Suprapubic skin (tissue), 4 donors: ENCODE measurements around the gene TBL1X. TPM values are rescaled to one million over a fixed set of nuclear protein-coding genes. Genes with fewer than 3 reads are reported as not detected.

Experiments used
- DNase-seq, 2 donors: peaks; one replicate each; pipeline ENCODE4 v3.0.0-alpha.2; 2019; ENCODE audit warnings: low spot score in 2 of 2
- H3K27ac ChIP-seq: fragments of 200-600 bp; sonication (generic); one replicate; pipeline ENCODE4 v1.5.1; 2019
- H3K27me3 ChIP-seq: fragments of 200-600 bp; sonication (generic); one replicate; pipeline ENCODE4 v1.5.1; 2019
- H3K36me3 ChIP-seq: fragments of 200-600 bp; sonication (generic); one replicate; pipeline ENCODE4 v1.5.1; 2019
- H3K4me1 ChIP-seq: fragments of 200-600 bp; sonication (generic); one replicate; pipeline ENCODE4 v1.5.1; 2019
- H3K4me3 ChIP-seq: fragments of 200-600 bp; sonication (generic); one replicate; pipeline ENCODE4 v1.5.1; 2019; ENCODE audit warnings: mild to moderate bottlenecking
- H3K9me3 ChIP-seq: fragments of 200-600 bp; sonication (generic); one replicate; pipeline ENCODE4 v1.5.1; 2019
- EP300 ChIP-seq: sonication (generic); formaldehyde crosslinking; IDR thresholded peaks from one replicate; pipeline ENCODE4 v1.6.1; 2017; ENCODE audit warnings: antibody characterized with exemption
- POLR2A ChIP-seq, 2 donors: fragments of 450-650 bp; IDR thresholded peaks; one replicate each; pipeline ENCODE4 v1.6.1; 2017; ENCODE audit warnings: antibody characterized with exemption in 2 of 2, mild to moderate bottlenecking in 2 of 2, moderate library complexity in 2 of 2
- POLR2AphosphoS5 ChIP-seq, 3 donors: sonication (generic); formaldehyde crosslinking; IDR thresholded peaks; one replicate each; pipeline ENCODE4 v1.6.1; 2017; ENCODE audit warnings: antibody characterized with exemption in 3 of 3
- WGBS: methylation state at CpG from one replicate; pipeline ENCODE4 v1.1.5; 2018; 5-methylcytosine and 5-hydroxymethylcytosine counted together
- total RNA-seq, 4 donors: library from RNA; depleted of rRNA; stranded (reverse); fragments of >200 nt; gene quantifications; one replicate each; pipeline ENCODE4 v1.1.0, GENCODE V29; 2016
- TF ChIP-seq, protein P1 (sequence below), 2 donors: fragments of 200-600 bp in 1 of 2; fragments of 450-650 bp in 1 of 2; sonication (generic) in 1 of 2; IDR thresholded peaks; one replicate each; pipeline ENCODE4 v1.5.1; 2016 to 2019; ENCODE audit warnings: antibody characterized with exemption in 2 of 2, mild to moderate bottlenecking in 1 of 2, moderate library complexity in 1 of 2

Gene TBL1X
- total RNA-seq, 4 donors from 2014 or later = 13.2 to 31.0 (median 17.1) TPM

DNA sequence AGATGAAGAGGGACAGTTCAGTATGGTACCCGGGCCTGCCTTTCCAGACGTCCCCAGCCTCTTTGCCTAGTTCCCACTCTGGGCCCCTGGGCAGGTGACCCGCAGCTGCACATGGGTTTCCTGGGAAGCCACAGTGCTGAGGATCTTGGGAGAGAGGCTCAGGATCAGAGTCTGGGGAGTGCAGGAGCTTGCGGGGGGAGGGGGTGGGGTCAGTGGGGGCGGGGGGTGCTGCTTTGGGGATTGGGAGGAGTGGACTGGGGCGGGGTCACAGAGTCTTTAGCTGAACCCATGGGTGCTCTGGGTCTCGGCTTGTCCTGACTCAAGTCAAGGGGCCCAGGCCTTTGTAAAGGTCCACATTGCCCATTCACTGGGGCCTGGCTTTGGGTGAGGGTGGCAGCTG is 63.6 kb downstream of the TBL1X start:
- TF ChIP-seq POLR2AphosphoS5 (IDR thresholded peaks at IDR 0.05) (no peak), POLR2A (IDR thresholded peaks at IDR 0.05) (no peak), EP300 (no peak)
- TF ChIP-seq, protein P1, sequence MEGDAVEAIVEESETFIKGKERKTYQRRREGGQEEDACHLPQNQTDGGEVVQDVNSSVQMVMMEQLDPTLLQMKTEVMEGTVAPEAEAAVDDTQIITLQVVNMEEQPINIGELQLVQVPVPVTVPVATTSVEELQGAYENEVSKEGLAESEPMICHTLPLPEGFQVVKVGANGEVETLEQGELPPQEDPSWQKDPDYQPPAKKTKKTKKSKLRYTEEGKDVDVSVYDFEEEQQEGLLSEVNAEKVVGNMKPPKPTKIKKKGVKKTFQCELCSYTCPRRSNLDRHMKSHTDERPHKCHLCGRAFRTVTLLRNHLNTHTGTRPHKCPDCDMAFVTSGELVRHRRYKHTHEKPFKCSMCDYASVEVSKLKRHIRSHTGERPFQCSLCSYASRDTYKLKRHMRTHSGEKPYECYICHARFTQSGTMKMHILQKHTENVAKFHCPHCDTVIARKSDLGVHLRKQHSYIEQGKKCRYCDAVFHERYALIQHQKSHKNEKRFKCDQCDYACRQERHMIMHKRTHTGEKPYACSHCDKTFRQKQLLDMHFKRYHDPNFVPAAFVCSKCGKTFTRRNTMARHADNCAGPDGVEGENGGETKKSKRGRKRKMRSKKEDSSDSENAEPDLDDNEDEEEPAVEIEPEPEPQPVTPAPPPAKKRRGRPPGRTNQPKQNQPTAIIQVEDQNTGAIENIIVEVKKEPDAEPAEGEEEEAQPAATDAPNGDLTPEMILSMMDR (IDR thresholded peaks at IDR 0.05) = no peak

GRCh38 chrX:9529223-9529622 is 64.4 kb downstream of the TBL1X start:
- Histone ChIP-seq H3K4me1 (no peaks in the 10 kb centered on the region), H3K4me3 (no peak overlapping the region), H3K27ac (no peak overlapping the region), H3K9me3 (no peaks in the 10 kb centered on the region), H3K27me3 (no peaks in the 10 kb centered on the region), H3K36me3 (no peaks in the 10 kb centered on the region)
- no peak for DNase-seq
- 81% methylated on average over 4 of the region's 4 CpGs for WGBS
- TF ChIP-seq POLR2A (IDR thresholded peaks at IDR 0.05) (no peak), EP300 (no peak), POLR2AphosphoS5 (IDR thresholded peaks at IDR 0.05) (no peak)
- TF ChIP-seq, protein P1 (IDR thresholded peaks at IDR 0.05) = no peak

More for the DNA sequence above, 63.6 kb downstream of the TBL1X start:
- no peaks in the 10 kb centered on the region for H3K9me3 ChIP-seq
- no peak overlapping the region for H3K27ac ChIP-seq
- H3K36me3 ChIP-seq = no peaks in the 10 kb centered on the region
- WGBS = 71% methylated on average over 6 of the region's 7 CpGs
- no peaks in the 10 kb centered on the region for H3K4me1 ChIP-seq
- no peak for DNase-seq
- no peak overlapping the region for H3K4me3 ChIP-seq
- H3K27me3 ChIP-seq = no peaks in the 10 kb centered on the region

DNA sequence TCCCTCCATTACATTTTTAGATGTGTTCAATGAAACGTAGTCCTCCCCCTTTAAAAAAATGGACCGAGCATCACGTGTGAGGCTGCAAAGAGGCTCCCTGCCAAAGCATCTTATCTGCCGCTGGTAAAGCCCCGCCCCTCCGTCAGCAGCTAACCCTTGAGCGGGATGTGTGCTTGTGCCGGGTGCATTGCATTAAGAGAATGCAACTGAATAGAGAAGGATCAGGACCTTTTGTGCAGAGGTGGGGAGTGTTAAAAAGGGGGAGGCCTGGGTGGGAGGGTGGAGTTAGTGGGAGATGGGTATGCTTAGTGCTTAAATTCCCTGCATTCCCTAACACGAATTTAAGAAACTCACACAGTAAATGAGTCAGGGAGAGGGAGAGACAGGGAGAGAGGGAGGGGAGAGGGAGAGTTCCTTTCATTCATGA is 66.0 kb downstream of the TBL1X start:
- H3K27me3 ChIP-seq = no peaks in the 10 kb centered on the region
- WGBS = under 1% methylated on average over 9 of the region's 9 CpGs
- H3K4me3 ChIP-seq = no peak overlapping the region
- no peaks in the 10 kb centered on the region for H3K36me3 ChIP-seq
- no peaks in the 10 kb centered on the region for H3K9me3 ChIP-seq
- H3K4me1 ChIP-seq = peaks cover 3% of the 10 kb centered on the region
- H3K27ac ChIP-seq = no peak overlapping the region
- no peak for TF ChIP-seq EP300
- TF ChIP-seq, protein P1 (IDR thresholded peaks at IDR 0.05) = no peak
- TF ChIP-seq POLR2AphosphoS5 (IDR thresholded peaks at IDR 0.05) = no peak
- TF ChIP-seq POLR2A (IDR thresholded peaks at IDR 0.05) = no peak
- no peak for DNase-seq

DNA sequence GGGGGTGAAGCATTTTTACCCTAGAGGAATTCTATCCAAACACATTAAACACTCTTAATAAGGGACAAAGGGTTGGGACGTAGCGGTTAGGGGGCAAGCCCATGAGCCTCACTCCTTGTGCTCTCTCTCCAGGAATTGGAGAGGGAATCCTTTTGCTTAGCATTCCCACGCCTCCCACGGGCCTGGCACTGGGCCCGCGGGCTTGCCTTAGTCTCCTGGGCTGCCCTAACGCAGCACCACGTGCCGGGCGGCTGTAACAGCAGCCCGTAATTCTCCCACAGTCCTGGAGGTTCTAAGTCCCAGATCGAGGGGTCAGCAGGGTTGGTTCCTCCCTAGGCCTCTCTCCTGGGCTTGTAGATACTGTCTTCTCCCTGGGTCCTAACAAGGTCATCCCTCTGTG is 67.5 kb downstream of the TBL1X start:
- Histone ChIP-seq H3K27me3 (no peaks in the 10 kb centered on the region), H3K27ac (no peak overlapping the region), H3K36me3 (no peaks in the 10 kb centered on the region), H3K4me3 (no peak overlapping the region), H3K9me3 (no peaks in the 10 kb centered on the region), H3K4me1 (peaks cover 3% of the 10 kb centered on the region)
- DNase-seq = no peak
- no peak for TF ChIP-seq EP300
- TF ChIP-seq, protein P1 (IDR thresholded peaks at IDR 0.05) = no peak
- TF ChIP-seq POLR2AphosphoS5 (IDR thresholded peaks at IDR 0.05) = no peak
- no peak for TF ChIP-seq POLR2A (IDR thresholded peaks at IDR 0.05)
- 65% methylated on average over 12 of the region's 12 CpGs for WGBS

DNA sequence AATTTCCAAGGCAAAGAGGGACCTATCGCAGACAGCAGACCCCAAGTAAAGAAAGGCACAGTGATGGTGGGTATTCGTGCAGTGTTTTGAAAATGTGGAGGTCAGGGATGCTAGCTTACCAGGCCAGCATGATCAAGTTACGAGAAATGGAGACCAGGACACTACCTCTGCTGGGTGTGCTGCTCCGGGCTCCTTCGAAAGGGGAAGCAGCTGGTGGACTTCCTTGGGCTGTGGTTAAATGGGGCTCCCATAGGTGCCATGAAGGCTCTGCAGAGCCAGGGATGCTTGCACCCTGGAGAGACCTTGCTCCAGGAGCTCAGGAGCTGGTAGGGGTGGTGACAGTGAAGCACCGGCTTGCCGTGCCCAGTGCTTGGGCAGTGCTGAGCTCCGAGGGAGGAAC is 68.8 kb downstream of the TBL1X start:
- Histone ChIP-seq H3K4me3 (no peak overlapping the region), H3K36me3 (no peaks in the 10 kb centered on the region), H3K4me1 (peaks cover 3% of the 10 kb centered on the region), H3K27me3 (no peaks in the 10 kb centered on the region), H3K27ac (no peak overlapping the region), H3K9me3 (no peaks in the 10 kb centered on the region)
- DNase-seq = no peak
- TF ChIP-seq EP300 (no peak), POLR2A (IDR thresholded peaks at IDR 0.05) (no peak), POLR2AphosphoS5 (IDR thresholded peaks at IDR 0.05) (no peak)
- TF ChIP-seq, protein P1 (IDR thresholded peaks at IDR 0.05) = no peak
- 95% methylated on average over 8 of the region's 8 CpGs for WGBS
